Measurements from ENCODE around the gene ZNF845.

The ZNF845 gene

GRCh38 chr19:53374288-53374687 lies 40.7 kb downstream of the ZNF845 start:
- no peak for DNase-seq (ENCODE audit: extremely low read depth, insufficient read length)
- TF ChIP-seq CTCF (IDR thresholded peaks at IDR 0.05; ENCODE audit: insufficient read depth, low read length, poor library complexity, severe bottlenecking) = no peak
- peaks cover 10% of the 10 kb centered on the region for H3K36me3 ChIP-seq (ENCODE audit: control insufficient read depth, insufficient read depth, low read length)
- no peak overlapping the region for H3K4me3 ChIP-seq (replicated peaks; ENCODE audit: low read depth, low read length)
- H3K27me3 ChIP-seq (replicated peaks; ENCODE audit: control insufficient read depth, insufficient read depth, low read length) = no peaks in the 10 kb centered on the region

GRCh38 chr19:53374743-53375142 lies 41.2 kb downstream of the ZNF845 start:
- H3K4me3 ChIP-seq (replicated peaks; ENCODE audit: low read depth, low read length) = no peak overlapping the region
- no peak for TF ChIP-seq CTCF (IDR thresholded peaks at IDR 0.05; ENCODE audit: insufficient read depth, low read length, poor library complexity, severe bottlenecking)
- H3K27me3 ChIP-seq (replicated peaks; ENCODE audit: control insufficient read depth, insufficient read depth, low read length) = no peaks in the 10 kb centered on the region
- peaks cover 11% of the 10 kb centered on the region for H3K36me3 ChIP-seq (ENCODE audit: control insufficient read depth, insufficient read depth, low read length)
- no peak for DNase-seq (ENCODE audit: extremely low read depth, insufficient read length)

GRCh38 chr19:53381376-53381775 lies 47.8 kb downstream of the ZNF845 start:
- no peak for DNase-seq (ENCODE audit: extremely low read depth, insufficient read length)

GRCh38 chr19:53388168-53388567 lies 54.6 kb downstream of the ZNF845 start:
- H3K36me3 ChIP-seq (ENCODE audit: control insufficient read depth, insufficient read depth, low read length) = no peaks in the 10 kb centered on the region
- no peak for DNase-seq (ENCODE audit: extremely low read depth, insufficient read length)
- TF ChIP-seq CTCF (IDR thresholded peaks at IDR 0.05; ENCODE audit: insufficient read depth, low read length, poor library complexity, severe bottlenecking) = no peak
- H3K27me3 ChIP-seq (replicated peaks; ENCODE audit: control insufficient read depth, insufficient read depth, low read length) = no peaks in the 10 kb centered on the region
- H3K4me3 ChIP-seq (replicated peaks; ENCODE audit: low read depth, low read length) = no peak overlapping the region

More at GRCh38 chr19:53381376-53381775, 47.8 kb downstream of the ZNF845 start:
- no peak for TF ChIP-seq CTCF (IDR thresholded peaks at IDR 0.05; ENCODE audit: insufficient read depth, low read length, poor library complexity, severe bottlenecking)
- Histone ChIP-seq H3K4me3 (replicated peaks; ENCODE audit: low read depth, low read length) (no peak overlapping the region), H3K36me3 (ENCODE audit: control insufficient read depth, insufficient read depth, low read length) (peaks cover 6% of the 10 kb centered on the region), H3K27me3 (replicated peaks; ENCODE audit: control insufficient read depth, insufficient read depth, low read length) (no peaks in the 10 kb centered on the region)

GRCh38 chr19:53388904-53389303 lies 55.4 kb downstream of the ZNF845 start:
- TF ChIP-seq CTCF (IDR thresholded peaks at IDR 0.05; ENCODE audit: insufficient read depth, low read length, poor library complexity, severe bottlenecking) = no peak
- Histone ChIP-seq H3K27me3 (replicated peaks; ENCODE audit: control insufficient read depth, insufficient read depth, low read length) (no peaks in the 10 kb centered on the region), H3K36me3 (ENCODE audit: control insufficient read depth, insufficient read depth, low read length) (no peaks in the 10 kb centered on the region), H3K4me3 (replicated peaks; ENCODE audit: low read depth, low read length) (no peak overlapping the region)
- DNase-seq (ENCODE audit: extremely low read depth, insufficient read length) = no peak

DNA sequence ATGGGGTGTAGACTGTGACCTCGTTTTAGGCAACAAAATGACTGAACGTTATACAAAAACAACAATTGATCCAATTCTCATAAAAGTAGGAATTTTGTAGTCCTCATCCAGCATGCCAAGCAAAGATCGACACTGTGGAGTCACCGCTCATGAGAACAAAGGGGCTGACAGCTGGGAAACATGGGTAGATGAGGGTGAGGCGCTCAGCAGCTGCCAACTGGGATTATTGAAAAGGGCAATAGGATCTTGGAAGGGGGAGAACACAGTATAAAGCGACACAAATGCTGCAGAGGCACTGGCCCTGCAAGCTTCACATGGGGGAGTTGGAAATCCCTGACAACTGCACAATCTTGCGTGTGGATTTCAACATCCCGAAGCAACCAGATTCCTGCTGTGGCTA lies 56.0 kb downstream of the ZNF845 start:
- no peak for TF ChIP-seq CTCF (IDR thresholded peaks at IDR 0.05; ENCODE audit: insufficient read depth, low read length, poor library complexity, severe bottlenecking)
- Histone ChIP-seq H3K36me3 (ENCODE audit: control insufficient read depth, insufficient read depth, low read length) (no peaks in the 10 kb centered on the region), H3K27me3 (replicated peaks; ENCODE audit: control insufficient read depth, insufficient read depth, low read length) (no peaks in the 10 kb centered on the region), H3K4me3 (replicated peaks; ENCODE audit: low read depth, low read length) (no peak overlapping the region)
- no peak for DNase-seq (ENCODE audit: extremely low read depth, insufficient read length)
